Mesothelial cell of epicardium (in vitro differentiated cells): ENCODE data around the gene HOGA1. TPM values are rescaled to one million over a fixed set of nuclear protein-coding genes. Genes with fewer than 3 reads are reported as not detected.

Source experiments
- DNase-seq, 2 experiments: peaks; one replicate each; pipeline ENCODE4 v3.0.0; 2021; ENCODE audit warnings: low spot score in 2 of 2; ENCODE audit not compliant: unreplicated experiment in 2 of 2
- H3K27ac Mint-ChIP-seq: 2 replicates; pipeline ENCODE4 v1.8.0; 2021; ENCODE audit warnings: mixed read lengths
- H3K27me3 Mint-ChIP-seq: 2 replicates; pipeline ENCODE4 v1.8.0; 2021; ENCODE audit warnings: low read depth, mixed read lengths
- H3K36me3 Mint-ChIP-seq: 2 replicates; pipeline ENCODE4 v1.8.0; 2021; ENCODE audit warnings: mixed read lengths
- H3K4me1 Mint-ChIP-seq: 2 replicates; pipeline ENCODE4 v1.8.0; 2021; ENCODE audit warnings: mixed read lengths
- H3K4me3 Mint-ChIP-seq: 2 replicates; pipeline ENCODE4 v1.8.0; 2021; ENCODE audit warnings: mild to moderate bottlenecking, moderate library complexity, mixed read lengths
- H3K9me3 Mint-ChIP-seq: 2 replicates; pipeline ENCODE4 v1.8.0; 2021; ENCODE audit warnings: mixed read lengths
- total RNA-seq: library from RNA; stranded (reverse); gene quantifications from 3 replicates; pipeline ENCODE4 v1.2.1, GENCODE V29; 2021
- TF ChIP-seq, protein P1 (sequence below): fragments of 200-600 bp; sonication (generic); IDR thresholded peaks from one replicate; pipeline ENCODE4 v1.5.0; 2021; ENCODE audit warnings: antibody characterized with exemption; ENCODE audit not compliant: unreplicated experiment

Gene HOGA1
- total RNA-seq, 1 donor from 2014 or later = 0.31 TPM

DNA sequence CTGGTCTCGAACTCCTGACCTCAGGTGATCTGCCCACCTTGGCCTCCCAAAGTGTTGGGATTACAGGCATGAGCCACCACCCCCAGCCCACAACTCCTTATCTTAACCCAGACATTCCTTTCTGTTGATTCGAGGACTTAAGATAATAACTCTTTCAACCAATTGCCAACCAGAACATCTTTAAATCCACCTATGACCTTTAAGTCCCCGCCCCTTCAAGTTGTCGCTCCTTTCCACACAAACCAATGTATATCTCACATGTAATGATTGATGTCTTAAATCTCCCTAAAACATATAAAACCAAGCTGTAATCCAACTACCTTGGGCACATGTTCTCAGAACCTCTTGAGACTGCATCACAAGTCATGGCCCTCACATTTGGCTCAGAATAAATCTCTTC, 19.4 kb upstream of the HOGA1 start:
- Mint-ChIP-seq H3K27ac (no peak overlapping the region), H3K9me3 (peaks cover 9% of the 10 kb centered on the region), H3K4me3 (no peak overlapping the region), H3K36me3 (peaks cover 4% of the 10 kb centered on the region), H3K27me3 (no peaks in the 10 kb centered on the region), H3K4me1 (peaks cover 6% of the 10 kb centered on the region)
- TF ChIP-seq, protein P1, sequence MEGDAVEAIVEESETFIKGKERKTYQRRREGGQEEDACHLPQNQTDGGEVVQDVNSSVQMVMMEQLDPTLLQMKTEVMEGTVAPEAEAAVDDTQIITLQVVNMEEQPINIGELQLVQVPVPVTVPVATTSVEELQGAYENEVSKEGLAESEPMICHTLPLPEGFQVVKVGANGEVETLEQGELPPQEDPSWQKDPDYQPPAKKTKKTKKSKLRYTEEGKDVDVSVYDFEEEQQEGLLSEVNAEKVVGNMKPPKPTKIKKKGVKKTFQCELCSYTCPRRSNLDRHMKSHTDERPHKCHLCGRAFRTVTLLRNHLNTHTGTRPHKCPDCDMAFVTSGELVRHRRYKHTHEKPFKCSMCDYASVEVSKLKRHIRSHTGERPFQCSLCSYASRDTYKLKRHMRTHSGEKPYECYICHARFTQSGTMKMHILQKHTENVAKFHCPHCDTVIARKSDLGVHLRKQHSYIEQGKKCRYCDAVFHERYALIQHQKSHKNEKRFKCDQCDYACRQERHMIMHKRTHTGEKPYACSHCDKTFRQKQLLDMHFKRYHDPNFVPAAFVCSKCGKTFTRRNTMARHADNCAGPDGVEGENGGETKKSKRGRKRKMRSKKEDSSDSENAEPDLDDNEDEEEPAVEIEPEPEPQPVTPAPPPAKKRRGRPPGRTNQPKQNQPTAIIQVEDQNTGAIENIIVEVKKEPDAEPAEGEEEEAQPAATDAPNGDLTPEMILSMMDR = no peak
- DNase-seq = no peak

DNA sequence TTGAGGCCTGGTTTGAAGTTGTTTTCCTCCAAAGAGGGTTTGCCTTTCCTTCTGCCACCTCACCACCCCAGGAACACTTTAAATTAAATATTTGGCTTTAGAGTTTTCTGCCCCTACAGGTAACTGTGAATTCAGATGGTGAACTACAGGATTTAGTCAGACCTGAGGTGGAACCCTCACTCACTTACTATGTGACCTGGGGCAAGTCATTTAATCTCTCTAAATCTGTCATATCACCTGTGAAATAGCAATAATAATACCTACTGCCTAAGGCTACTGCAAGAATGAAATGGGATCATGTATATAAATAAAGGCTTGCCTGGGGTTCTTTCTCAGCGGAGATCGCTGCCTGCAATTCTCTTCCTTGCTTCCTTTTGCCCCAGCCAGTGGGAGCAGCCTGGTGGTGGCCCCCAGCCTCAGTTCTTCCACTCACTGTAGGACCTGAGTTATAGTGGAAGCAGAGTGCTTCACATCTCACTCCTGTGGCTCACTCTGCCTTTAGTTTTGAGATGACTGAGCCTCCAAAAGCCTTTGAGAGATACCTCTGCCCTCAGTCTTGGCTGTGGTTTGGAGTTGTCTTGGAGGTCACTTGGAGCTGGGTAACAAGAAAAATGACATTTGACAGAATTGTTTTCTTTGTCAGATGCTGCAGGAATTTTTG, 17.7 kb upstream of the HOGA1 start:
- Mint-ChIP-seq H3K36me3 (peaks cover 4% of the 10 kb centered on the region), H3K4me1 (peaks cover 10% of the 10 kb centered on the region), H3K27me3 (no peaks in the 10 kb centered on the region), H3K4me3 (no peak overlapping the region), H3K9me3 (peaks cover 9% of the 10 kb centered on the region), H3K27ac (no peak overlapping the region)
- TF ChIP-seq, protein P1 = no peak
- no peak for DNase-seq

DNA sequence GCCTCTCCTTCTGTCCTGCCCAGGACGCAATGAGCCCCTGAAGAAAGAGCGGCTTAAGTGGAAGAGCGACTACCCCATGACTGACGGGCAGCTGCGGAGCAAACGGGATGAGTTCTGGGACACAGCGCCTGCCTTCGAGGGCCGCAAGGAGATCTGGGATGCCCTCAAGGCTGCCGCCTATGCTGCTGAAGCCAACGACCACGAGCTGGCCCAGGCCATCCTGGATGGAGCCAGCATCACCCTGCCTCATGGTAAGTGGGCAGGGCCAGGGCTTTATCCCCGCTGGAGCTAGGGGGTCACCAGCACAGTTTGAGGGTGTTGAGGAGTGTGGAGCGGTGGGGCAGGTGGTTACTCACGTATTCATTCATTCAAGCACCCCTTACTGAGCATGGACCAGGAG, 16.3 kb upstream of the HOGA1 start:
- no peaks in the 10 kb centered on the region for H3K27me3 Mint-ChIP-seq
- H3K36me3 Mint-ChIP-seq = peaks cover 4% of the 10 kb centered on the region
- H3K4me3 Mint-ChIP-seq = no peak overlapping the region
- no peak overlapping the region for H3K27ac Mint-ChIP-seq
- H3K9me3 Mint-ChIP-seq = peaks cover under 1% of the 10 kb centered on the region
- DNase-seq = no peak
- TF ChIP-seq, protein P1 = no peak
- H3K4me1 Mint-ChIP-seq = peaks cover 21% of the 10 kb centered on the region

DNA sequence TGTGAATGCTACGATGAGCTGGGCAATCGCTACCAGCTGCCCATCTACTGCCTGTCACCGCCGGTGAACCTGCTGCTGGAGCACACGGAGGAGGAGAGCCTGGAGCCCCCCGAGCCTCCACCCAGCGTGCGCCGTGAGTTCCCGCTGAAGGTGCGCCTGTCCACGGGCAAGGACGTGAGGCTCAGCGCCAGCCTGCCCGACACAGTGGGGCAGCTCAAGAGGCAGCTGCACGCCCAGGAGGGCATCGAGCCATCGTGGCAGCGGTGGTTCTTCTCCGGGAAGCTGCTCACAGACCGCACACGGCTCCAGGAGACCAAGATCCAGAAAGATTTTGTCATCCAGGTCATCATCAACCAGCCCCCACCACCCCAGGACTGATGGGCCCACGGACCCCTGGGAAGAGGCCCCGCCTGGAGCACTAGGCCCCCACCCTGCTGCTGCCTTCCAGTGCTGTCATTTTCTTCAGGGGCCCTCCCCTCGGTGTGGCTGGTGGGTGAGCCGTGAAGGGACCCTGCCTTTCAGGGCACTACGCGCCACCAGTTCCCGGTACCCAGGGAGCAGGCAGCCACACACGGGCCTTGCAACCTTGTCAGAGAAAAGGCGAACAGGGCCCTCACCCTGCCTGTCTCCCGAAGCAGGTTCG, 13.9 kb upstream of the HOGA1 start:
- no peak overlapping the region for H3K4me3 Mint-ChIP-seq
- H3K36me3 Mint-ChIP-seq = peaks cover 4% of the 10 kb centered on the region
- no peak overlapping the region for H3K27ac Mint-ChIP-seq
- H3K9me3 Mint-ChIP-seq = no peaks in the 10 kb centered on the region
- no peak for DNase-seq
- TF ChIP-seq, protein P1 = no peak
- peaks cover 33% of the 10 kb centered on the region for H3K4me1 Mint-ChIP-seq
- H3K27me3 Mint-ChIP-seq = no peaks in the 10 kb centered on the region

DNA sequence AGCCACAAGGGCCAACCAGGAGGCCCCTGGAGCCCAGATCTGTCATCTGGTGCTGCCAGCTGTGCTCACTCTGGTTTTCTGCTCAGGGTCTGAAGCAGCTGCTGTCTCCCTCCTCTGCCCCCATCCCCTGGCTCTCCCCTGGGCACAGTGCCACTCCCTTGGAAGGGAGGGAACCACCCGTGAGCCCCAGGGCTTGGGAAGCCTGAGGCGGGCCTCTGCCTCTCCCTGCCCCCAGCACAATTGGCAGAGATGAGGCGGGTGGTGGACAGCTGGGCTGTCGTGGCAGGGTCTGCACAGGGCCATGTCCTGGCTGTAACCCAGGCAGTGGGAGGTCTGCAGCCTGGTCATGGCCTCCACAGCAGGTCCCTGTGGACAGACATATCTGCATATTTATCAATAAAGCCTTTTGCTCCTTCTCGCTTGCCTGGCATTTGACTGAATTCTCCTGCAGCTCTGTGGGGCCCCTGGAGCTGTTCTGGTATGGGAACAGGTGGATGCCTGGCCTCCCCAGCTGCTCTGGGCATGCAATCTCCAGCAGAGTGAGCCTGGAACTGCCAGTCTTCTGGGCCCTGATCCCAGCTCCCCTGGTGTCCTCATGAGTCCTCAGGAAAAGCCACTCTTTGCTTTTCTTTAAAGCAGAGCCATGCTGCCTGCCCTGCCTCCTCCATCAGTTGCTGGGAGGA, 13.3 kb upstream of the HOGA1 start:
- H3K4me1 Mint-ChIP-seq = peaks cover 33% of the 10 kb centered on the region
- no peak overlapping the region for H3K4me3 Mint-ChIP-seq
- H3K27me3 Mint-ChIP-seq = no peaks in the 10 kb centered on the region
- H3K9me3 Mint-ChIP-seq = no peaks in the 10 kb centered on the region
- peaks cover 4% of the 10 kb centered on the region for H3K36me3 Mint-ChIP-seq
- no peak for DNase-seq
- H3K27ac Mint-ChIP-seq = peak overlapping the region; percentile 64
- TF ChIP-seq, protein P1 = no peak
